Measurements from ENCODE around the gene ATF7IP2. TPM values are rescaled to one million over a fixed set of nuclear protein-coding genes. Genes with fewer than 3 reads are reported as not detected.
"Not testable (repeated sequence)": the region's sequence is repeated elsewhere in the genome, so short reads cannot be mapped to it uniquely, and the experiment has no call there.

Gene ATF7IP2
- total RNA-seq: 10 to 100 TPM in 4 of 6 donors, 1 to 10 TPM in 2; 4.2 to 13.6 (median 10.2) TPM

DNA sequence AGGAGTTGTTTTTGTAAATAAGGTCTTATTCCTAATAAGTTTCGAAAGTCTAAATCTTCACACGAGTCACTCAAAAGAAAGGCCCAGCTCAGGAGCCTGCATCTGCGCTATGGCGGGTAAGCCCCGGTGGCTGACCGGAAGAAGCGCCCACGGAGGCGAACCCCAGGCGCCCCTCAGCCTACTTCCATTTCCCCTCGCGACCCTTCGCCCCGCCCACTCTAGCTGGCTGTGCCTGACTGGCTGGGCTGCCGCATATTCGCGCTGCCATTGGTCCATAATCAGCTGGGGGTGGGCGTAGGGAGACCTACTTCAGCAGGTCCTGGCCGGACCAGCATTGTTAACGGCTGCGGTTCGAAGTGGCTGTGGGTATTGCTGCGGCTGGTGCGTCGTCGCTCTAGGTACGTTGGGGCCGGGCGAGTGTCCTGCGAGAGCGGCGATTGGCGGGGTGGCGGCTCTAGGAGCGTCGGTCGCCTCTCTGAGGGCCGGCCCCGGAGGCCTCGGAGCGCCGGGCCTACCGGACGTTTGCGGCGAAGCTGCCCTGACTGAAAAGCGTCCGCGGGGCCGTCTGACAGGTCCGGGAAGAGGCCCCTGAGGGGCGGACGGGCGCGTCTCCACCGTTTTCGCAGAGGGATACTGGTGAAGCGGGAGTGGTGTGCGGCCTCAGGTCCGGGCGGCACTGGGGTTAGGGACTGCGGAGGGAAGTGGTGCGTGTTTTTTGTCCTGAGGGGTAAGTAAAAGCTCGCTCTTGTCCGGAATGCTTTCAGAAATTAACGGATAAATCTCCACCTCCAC, at the start of gene ATF7IP2:
TSS of gene ATF7IP2 (plus strand) at position 337 of the 792 bp plus-strand sequence. CDS start 44,560 bp downstream, outside the sequence.
- Histone ChIP-seq H3K4me1 (peaks cover 0 to 10% (median 6%) of the 10 kb centered on the region in 4 donors), H3K36me3 (no peaks in the 10 kb centered on the region), H3K27ac (peak within 1 kb of the TSS; percentile 72 to 86 (median 82)), H3K27me3 (no peaks in the 10 kb centered on the region), H3K4me3 (peak within 1 kb of the TSS; percentile 46 to 67 (median 58)), H3K9me3 (no peaks in the 10 kb centered on the region)
- ATAC-seq (ENCODE audit: low FRiP score in 2 of 2): peak; percentile 96 to 98
- 4 to 13% methylated on average over 15 to 58 of the region's 66 CpGs for WGBS, 2 donors
- DNase-seq: peak; percentile 90 to 91
- TF ChIP-seq POLR2A (IDR thresholded peaks at IDR 0.05): peak in 3 of 4 donors; percentile 29 to 79 (median 69)
- TF ChIP-seq, protein P1, sequence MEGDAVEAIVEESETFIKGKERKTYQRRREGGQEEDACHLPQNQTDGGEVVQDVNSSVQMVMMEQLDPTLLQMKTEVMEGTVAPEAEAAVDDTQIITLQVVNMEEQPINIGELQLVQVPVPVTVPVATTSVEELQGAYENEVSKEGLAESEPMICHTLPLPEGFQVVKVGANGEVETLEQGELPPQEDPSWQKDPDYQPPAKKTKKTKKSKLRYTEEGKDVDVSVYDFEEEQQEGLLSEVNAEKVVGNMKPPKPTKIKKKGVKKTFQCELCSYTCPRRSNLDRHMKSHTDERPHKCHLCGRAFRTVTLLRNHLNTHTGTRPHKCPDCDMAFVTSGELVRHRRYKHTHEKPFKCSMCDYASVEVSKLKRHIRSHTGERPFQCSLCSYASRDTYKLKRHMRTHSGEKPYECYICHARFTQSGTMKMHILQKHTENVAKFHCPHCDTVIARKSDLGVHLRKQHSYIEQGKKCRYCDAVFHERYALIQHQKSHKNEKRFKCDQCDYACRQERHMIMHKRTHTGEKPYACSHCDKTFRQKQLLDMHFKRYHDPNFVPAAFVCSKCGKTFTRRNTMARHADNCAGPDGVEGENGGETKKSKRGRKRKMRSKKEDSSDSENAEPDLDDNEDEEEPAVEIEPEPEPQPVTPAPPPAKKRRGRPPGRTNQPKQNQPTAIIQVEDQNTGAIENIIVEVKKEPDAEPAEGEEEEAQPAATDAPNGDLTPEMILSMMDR (IDR thresholded peaks at IDR 0.05): peak in 2 of 6 experiments; percentile 5 to 18
- no peak for TF ChIP-seq EP300 (IDR thresholded peaks at IDR 0.05)
- peak; percentile 39 to 93 for TF ChIP-seq POLR2AphosphoS5 (IDR thresholded peaks at IDR 0.05)

DNA sequence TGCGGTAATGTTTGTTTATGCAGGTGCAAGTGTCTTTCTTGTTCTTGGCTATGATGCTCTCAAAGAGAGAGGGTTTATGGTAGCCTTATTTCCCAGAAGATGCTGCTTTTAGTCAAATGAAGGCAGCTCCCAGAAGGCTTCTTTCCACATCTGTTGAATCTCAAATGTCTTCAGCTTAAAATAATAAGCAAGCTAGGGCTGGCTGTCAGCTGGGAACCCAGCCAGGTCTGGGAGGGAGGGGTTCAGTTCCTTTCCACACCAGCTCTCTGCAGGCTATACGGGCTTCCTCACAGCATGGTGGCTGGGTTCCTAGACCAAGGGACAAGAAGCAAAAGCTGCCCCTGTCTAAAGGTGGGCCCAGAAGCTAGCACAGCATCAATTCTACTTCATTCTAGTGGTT, 47.4 kb upstream of the ATF7IP2 start:
- Histone ChIP-seq H3K4me3 (no peak overlapping the region), H3K27me3 (no peaks in the 10 kb centered on the region), H3K9me3 (peaks cover 7 to 37% (median 24%) of the 10 kb centered on the region in 4 donors), H3K4me1 (no peaks in the 10 kb centered on the region), H3K36me3 (no peaks in the 10 kb centered on the region), H3K27ac (no peak overlapping the region)
- TF ChIP-seq, protein P1 (IDR thresholded peaks at IDR 0.05): no peak
- TF ChIP-seq POLR2A (IDR thresholded peaks at IDR 0.05) (no peak), EP300 (IDR thresholded peaks at IDR 0.05) (no peak), POLR2AphosphoS5 (IDR thresholded peaks at IDR 0.05) (no peak)
- no peak for ATAC-seq (ENCODE audit: low FRiP score in 2 of 2)
- no peak for DNase-seq
- WGBS, 2 donors: 41 to 61% methylated on average over 2 of the region's 2 CpGs

- Histone ChIP-seq H3K4me3 (no peak overlapping the region), H3K4me1 (no peaks in the 10 kb centered on the region), H3K36me3 (no peaks in the 10 kb centered on the region), H3K27ac (no peak overlapping the region), H3K27me3 (no peaks in the 10 kb centered on the region), H3K9me3 (peaks cover 11 to 38% (median 30%) of the 10 kb centered on the region in 4 donors)
- 81 to 86% methylated on average over 8 of the region's 8 CpGs for WGBS, 2 donors
- no peak for DNase-seq
- ATAC-seq (ENCODE audit: low FRiP score in 2 of 2): no peak
- TF ChIP-seq POLR2A (IDR thresholded peaks at IDR 0.05): no peak
Measured at GRCh38 chr16:10339777-10340732, 45.8 kb upstream of the ATF7IP2 start.

- Histone ChIP-seq H3K4me1 (no peaks in the 10 kb centered on the region), H3K27me3 (no peaks in the 10 kb centered on the region), H3K27ac (no peak overlapping the region), H3K4me3 (no peak overlapping the region), H3K9me3 (peaks cover 11 to 38% (median 30%) of the 10 kb centered on the region in 4 donors), H3K36me3 (no peaks in the 10 kb centered on the region)
- WGBS, 2 donors: 75 to 84% methylated on average over 9 of the region's 9 CpGs
- no peak for DNase-seq
- ATAC-seq (ENCODE audit: low FRiP score in 2 of 2): no peak
- TF ChIP-seq POLR2AphosphoS5 (IDR thresholded peaks at IDR 0.05) (no peak), POLR2A (IDR thresholded peaks at IDR 0.05) (no peak), EP300 (IDR thresholded peaks at IDR 0.05) (no peak)
- TF ChIP-seq, protein P1 (IDR thresholded peaks at IDR 0.05): no peak
Measured at GRCh38 chr16:10343124-10343760, 42.6 kb upstream of the ATF7IP2 start.

DNA sequence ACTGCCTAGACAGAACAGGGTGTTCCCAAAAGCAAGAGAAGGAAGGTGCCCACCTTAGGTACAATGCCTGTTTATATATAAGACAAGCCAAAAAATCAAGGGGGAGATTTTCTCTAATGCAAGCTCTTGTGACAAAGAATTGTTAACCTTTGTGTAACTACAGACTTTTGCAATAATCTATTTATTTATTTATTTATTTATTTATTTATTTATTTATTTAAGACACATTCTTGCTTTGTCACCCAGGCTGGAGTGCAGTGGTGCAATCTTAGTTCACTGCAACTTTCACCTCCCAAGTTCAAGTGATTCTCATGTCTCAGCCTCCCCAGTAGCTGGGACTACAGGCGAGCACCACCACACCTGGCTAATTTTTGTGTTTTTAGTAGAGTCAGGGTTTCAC, 41.2 kb upstream of the ATF7IP2 start:
- not testable (repeated sequence) for ATAC-seq (ENCODE audit: low FRiP score in 2 of 2)

More for the DNA sequence above, 41.2 kb upstream of the ATF7IP2 start:
- 94 to 100% methylated on average over 1 of the region's 1 CpG for WGBS, 2 donors
- H3K36me3 ChIP-seq, H3K27me3 ChIP-seq, H3K4me1 ChIP-seq, H3K4me3 ChIP-seq, H3K27ac ChIP-seq, DNase-seq: not testable (repeated sequence)
- H3K9me3 ChIP-seq: peaks cover 11 to 34% (median 29%) of the 10 kb centered on the region in 4 donors
